OCI-LY3 (cell line): Measurements from ENCODE around the gene RERG.

Experiments used
- H2AFZ ChIP-seq: fragments of 200-600, 300-600 bp; shearing (Covaris generic); 2 replicates; pipeline ENCODE4 v1.6.0; 2014; ENCODE audit warnings: antibody characterized with exemption, low read depth, low read length
- H3K27ac ChIP-seq: fragments of 200-600, 300-600 bp; sonication (generic); 2 replicates; pipeline ENCODE4 v1.5.1; 2014; ENCODE audit warnings: mild to moderate bottlenecking, low read length, moderate library complexity, mixed read lengths
- H3K27me3 ChIP-seq: fragments of 200-600, 300-600 bp; sonication (generic); 2 replicates; pipeline ENCODE4 v1.6.1; 2014; ENCODE audit warnings: low read depth, low read length, mixed read lengths
- H3K36me3 ChIP-seq: fragments of 200-600, 300-600 bp; sonication (generic); replicated peaks from 2 replicates; pipeline ENCODE3; 2014; ENCODE audit warnings: low read depth, low read length, mixed read lengths
- H3K4me1 ChIP-seq: fragments of 300-600, 200-600 bp; sonication (generic); 2 replicates; pipeline ENCODE4 v1.6.1; 2014; ENCODE audit warnings: low read length, mixed read lengths
- H3K4me2 ChIP-seq: fragments of 200-600, 300-600 bp; sonication (generic); 2 replicates; pipeline ENCODE4 v1.6.1; 2014; ENCODE audit warnings: low read length, mixed read lengths
- H3K4me3 ChIP-seq: fragments of 300-600, 200-600 bp; sonication (generic); 2 replicates; pipeline ENCODE4 v1.5.1; 2014; ENCODE audit warnings: antibody characterized with exemption, mild to moderate bottlenecking, low read length, moderate library complexity
- H3K79me2 ChIP-seq: fragments of 300-600, 200-600 bp; shearing (Covaris generic); 2 replicates; pipeline ENCODE4 v1.6.1; 2014; ENCODE audit warnings: mild to moderate bottlenecking, low read length, mixed read lengths
- H3K9ac ChIP-seq: fragments of 300-600, 200-600 bp; shearing (Covaris generic); 2 replicates; pipeline ENCODE4 v1.6.0; 2014; ENCODE audit warnings: mild to moderate bottlenecking, low read length, moderate library complexity
- H3K9me3 ChIP-seq: fragments of 200-600, 300-600 bp; shearing (Covaris generic); 2 replicates; pipeline ENCODE4 v1.6.1; 2014; ENCODE audit warnings: low read length, mixed read lengths; ENCODE audit not compliant: insufficient read depth
- H4K20me1 ChIP-seq: fragments of 200-600, 300-600 bp; sonication (generic); 2 replicates; pipeline ENCODE4 v1.6.1; 2016; ENCODE audit warnings: low read length, mixed read lengths; ENCODE audit not compliant: insufficient read depth
- EZH2phosphoT487 ChIP-seq: fragments of 200-600 bp; shearing (Covaris generic); IDR thresholded peaks from 2 replicates; pipeline ENCODE4 v1.6.1; 2018; ENCODE audit warnings: antibody characterized with exemption, mixed run types, low read depth
- TF ChIP-seq, protein P1 (sequence below): fragments of 200-600, 300-600 bp; sonication (generic); IDR thresholded peaks from 2 replicates; pipeline ENCODE4 v1.5.1; 2014; ENCODE audit warnings: antibody characterized with exemption, low read length, low read depth

RERG gene

DNA sequence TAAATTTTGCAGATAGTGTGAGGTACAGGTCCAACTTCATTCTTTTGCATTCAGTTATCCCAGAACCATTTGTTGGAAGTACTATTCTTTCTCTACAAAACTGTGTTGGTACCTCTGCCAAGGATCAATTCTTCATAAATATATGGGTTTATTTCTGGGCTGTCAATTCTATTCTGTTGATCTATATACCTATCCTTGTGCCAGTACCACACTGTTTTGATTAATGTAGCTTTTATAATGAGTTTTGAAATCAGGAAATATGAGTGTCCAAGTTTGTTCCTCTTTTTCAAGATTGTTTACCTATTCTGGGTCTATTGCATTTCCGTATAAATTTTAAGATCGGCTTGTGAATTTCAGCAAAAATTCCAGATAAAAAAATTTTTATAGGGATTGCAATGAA, 48.1 kb downstream of the RERG start:
- Histone ChIP-seq H3K27me3 (peaks cover 12% of the 10 kb centered on the region), H3K9ac (no peak overlapping the region), H4K20me1 (no peaks in the 10 kb centered on the region), H3K4me3 (no peak overlapping the region), H3K9me3 (no peaks in the 10 kb centered on the region), H3K36me3 (no peaks in the 10 kb centered on the region), H3K4me2 (no peak overlapping the region), H3K27ac (no peak overlapping the region), H3K4me1 (no peaks in the 10 kb centered on the region), H3K79me2 (no peaks in the 10 kb centered on the region), H2AFZ (no peak overlapping the region)
- TF ChIP-seq EZH2phosphoT487, result no peak
- TF ChIP-seq, protein P1, sequence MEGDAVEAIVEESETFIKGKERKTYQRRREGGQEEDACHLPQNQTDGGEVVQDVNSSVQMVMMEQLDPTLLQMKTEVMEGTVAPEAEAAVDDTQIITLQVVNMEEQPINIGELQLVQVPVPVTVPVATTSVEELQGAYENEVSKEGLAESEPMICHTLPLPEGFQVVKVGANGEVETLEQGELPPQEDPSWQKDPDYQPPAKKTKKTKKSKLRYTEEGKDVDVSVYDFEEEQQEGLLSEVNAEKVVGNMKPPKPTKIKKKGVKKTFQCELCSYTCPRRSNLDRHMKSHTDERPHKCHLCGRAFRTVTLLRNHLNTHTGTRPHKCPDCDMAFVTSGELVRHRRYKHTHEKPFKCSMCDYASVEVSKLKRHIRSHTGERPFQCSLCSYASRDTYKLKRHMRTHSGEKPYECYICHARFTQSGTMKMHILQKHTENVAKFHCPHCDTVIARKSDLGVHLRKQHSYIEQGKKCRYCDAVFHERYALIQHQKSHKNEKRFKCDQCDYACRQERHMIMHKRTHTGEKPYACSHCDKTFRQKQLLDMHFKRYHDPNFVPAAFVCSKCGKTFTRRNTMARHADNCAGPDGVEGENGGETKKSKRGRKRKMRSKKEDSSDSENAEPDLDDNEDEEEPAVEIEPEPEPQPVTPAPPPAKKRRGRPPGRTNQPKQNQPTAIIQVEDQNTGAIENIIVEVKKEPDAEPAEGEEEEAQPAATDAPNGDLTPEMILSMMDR, result no peak

- Histone ChIP-seq H3K4me2 (no peak overlapping the region), H3K4me3 (no peak overlapping the region), H2AFZ (no peak overlapping the region), H3K27ac (no peak overlapping the region), H3K9me3 (no peaks in the 10 kb centered on the region), H3K4me1 (no peaks in the 10 kb centered on the region), H3K36me3 (no peaks in the 10 kb centered on the region), H4K20me1 (no peaks in the 10 kb centered on the region), H3K27me3 (peaks cover 12% of the 10 kb centered on the region), H3K79me2 (no peaks in the 10 kb centered on the region), H3K9ac (no peak overlapping the region)
- TF ChIP-seq, protein P1, result no peak
- TF ChIP-seq EZH2phosphoT487, result no peak
Observed at GRCh38 chr12:15172060-15172822, 49.0 kb downstream of the RERG start.

- Histone ChIP-seq H3K27ac (no peak overlapping the region), H3K4me3 (no peak overlapping the region), H3K9me3 (no peaks in the 10 kb centered on the region), H2AFZ (no peak overlapping the region), H3K4me1 (no peaks in the 10 kb centered on the region), H4K20me1 (no peaks in the 10 kb centered on the region), H3K4me2 (no peak overlapping the region), H3K9ac (no peak overlapping the region), H3K27me3 (peaks cover 12% of the 10 kb centered on the region), H3K79me2 (no peaks in the 10 kb centered on the region), H3K36me3 (no peaks in the 10 kb centered on the region)
- TF ChIP-seq EZH2phosphoT487, result no peak
- TF ChIP-seq, protein P1, result no peak
Observed at GRCh38 chr12:15171012-15171655, 50.1 kb downstream of the RERG start.

DNA sequence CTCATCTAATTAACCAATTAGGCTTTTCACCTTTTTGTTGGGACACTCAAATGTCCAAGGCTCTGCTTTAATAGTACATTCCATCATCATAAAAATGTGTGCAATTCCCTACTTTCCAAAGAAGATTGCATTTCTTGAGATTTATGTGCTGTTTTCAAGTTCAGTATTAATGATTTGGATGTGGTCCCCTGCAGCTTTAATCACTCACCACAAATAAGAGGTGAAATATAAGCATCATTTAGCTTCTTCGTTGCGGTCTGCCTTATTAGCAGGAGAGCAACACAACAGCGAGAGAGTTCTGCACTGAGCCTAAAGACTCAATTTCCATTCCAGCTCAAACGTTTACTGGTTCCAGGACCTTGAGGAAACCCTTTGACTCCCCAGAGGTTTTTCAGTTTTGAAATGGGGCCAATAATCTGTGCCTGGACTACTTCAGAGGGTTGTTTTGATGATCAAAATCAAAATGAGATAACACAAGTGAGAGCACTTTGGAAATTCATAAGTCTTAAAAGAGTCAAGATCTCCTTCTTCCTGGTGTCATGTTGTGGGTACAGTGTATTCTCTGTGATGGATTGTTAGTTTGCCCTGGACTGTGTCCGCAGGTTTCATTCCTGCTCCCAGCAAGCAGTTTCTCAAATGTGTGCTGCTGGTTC, 53.1 kb downstream of the RERG start:
- H3K27me3 ChIP-seq, result peaks cover 12% of the 10 kb centered on the region
- H3K36me3 ChIP-seq, result no peaks in the 10 kb centered on the region
- no peaks in the 10 kb centered on the region for H3K4me1 ChIP-seq
- no peak overlapping the region for H3K4me3 ChIP-seq
- H3K4me2 ChIP-seq, result no peak overlapping the region
- no peaks in the 10 kb centered on the region for H3K79me2 ChIP-seq
- no peaks in the 10 kb centered on the region for H3K9me3 ChIP-seq
- no peaks in the 10 kb centered on the region for H4K20me1 ChIP-seq
- no peak for TF ChIP-seq EZH2phosphoT487
- TF ChIP-seq, protein P1, result no peak
- H3K27ac ChIP-seq, result no peak overlapping the region
- no peak overlapping the region for H3K9ac ChIP-seq
- H2AFZ ChIP-seq, result no peak overlapping the region
